ENCODE data around the gene C3orf70. TPM values are rescaled to one million over a fixed set of nuclear protein-coding genes. Genes with fewer than 3 reads are reported as not detected.
A peak's percentile ranks its signal among the peaks of the same experiment; 100 is the strongest.

C3orf70 gene
- total and polyA plus RNA-seq, 10 donors = 0.41 to 9.9 (median 5.7) TPM

GRCh38 chr3:185153861-185154629, 1.2 kb upstream of the C3orf70 start:
- H3K27me3 ChIP-seq (replicated peaks in 1 of 7) = peaks cover 4 to 80% (median 26%) of the 10 kb centered on the region in 7 donors
- peak overlapping the region in 4 of 8 donors; percentile 2 to 36 (median 8) for H3K27ac ChIP-seq
- H3K4me3 ChIP-seq = peak overlapping the region in 3 of 8 donors; percentile 54 to 79 (median 67)
- WGBS, 5 donors = 78 to 89% (median 81%) methylated on average over 16 of the region's 16 CpGs
- no peak for DNase-seq
- H3K9me3 ChIP-seq = no peaks in the 10 kb centered on the region
- H3K4me1 ChIP-seq = peaks cover 0 to 36% (median 18%) of the 10 kb centered on the region in 6 donors
- intact Hi-C loops (cut with DNase I; ENCODE audit: low total_unique reads) = no loop called here
- TF ChIP-seq POLR2AphosphoS5 (IDR thresholded peaks at IDR 0.05) = no peak
- peak in 1 of 11 experiments; percentile 12 for TF ChIP-seq CTCF (IDR thresholded peaks at IDR 0.05 in 8 of 11, conservative IDR thresholded peaks at IDR 0.05 in 3 of 11)
- TF ChIP-seq POLR2A (IDR thresholded peaks at IDR 0.05) = no peak
- H3K36me3 ChIP-seq = no peaks in the 10 kb centered on the region

- intact Hi-C loops (cut with DNase I; ENCODE audit: low total_unique reads) = no loop called here
- Histone ChIP-seq H3K9me3 (no peaks in the 10 kb centered on the region), H3K4me1 (peaks cover 0 to 36% (median 18%) of the 10 kb centered on the region in 6 donors), H3K27me3 (replicated peaks in 1 of 7) (peaks cover 4 to 88% (median 26%) of the 10 kb centered on the region in 7 donors), H3K27ac (peak overlapping the region; percentile 17 to 89 (median 82)), H3K4me3 (peak overlapping the region; percentile 30 to 79 (median 60)), H3K36me3 (no peaks in the 10 kb centered on the region)
- no peak for TF ChIP-seq CTCF (IDR thresholded peaks at IDR 0.05 in 8 of 11, conservative IDR thresholded peaks at IDR 0.05 in 3 of 11)
- TF ChIP-seq POLR2A (IDR thresholded peaks at IDR 0.05) = no peak
- TF ChIP-seq POLR2AphosphoS5 (IDR thresholded peaks at IDR 0.05) = no peak
- WGBS, 5 donors = 1 to 5% (median 2%) methylated on average over 25 to 53 of the region's 53 CpGs
- no peak for DNase-seq
Observed at GRCh38 chr3:185153171-185153771, 411 bp upstream of the C3orf70 start.

- DNase-seq = no peak
- TF ChIP-seq CTCF (IDR thresholded peaks at IDR 0.05 in 8 of 11, conservative IDR thresholded peaks at IDR 0.05 in 3 of 11) (no peak), POLR2A (IDR thresholded peaks at IDR 0.05) (no peak), POLR2AphosphoS5 (IDR thresholded peaks at IDR 0.05) (no peak)
- H3K27me3 ChIP-seq (replicated peaks in 1 of 7) = peaks cover 4 to 91% (median 26%) of the 10 kb centered on the region in 7 donors
- peak overlapping the region; percentile 51 to 79 (median 60) for H3K4me3 ChIP-seq
- H3K27ac ChIP-seq = peak overlapping the region in 7 of 8 donors; percentile 67 to 89 (median 84)
- no peaks in the 10 kb centered on the region for H3K36me3 ChIP-seq
- H3K9me3 ChIP-seq = no peaks in the 10 kb centered on the region
- H3K4me1 ChIP-seq = peaks cover 0 to 36% (median 18%) of the 10 kb centered on the region in 6 donors
- intact Hi-C loops (cut with DNase I; ENCODE audit: low total_unique reads) = no loop called here
- WGBS, 5 donors = 6 to 7% (median 7%) methylated on average over 9 of the region's 9 CpGs
Observed at GRCh38 chr3:185151964-185152409, 873 bp downstream of the C3orf70 start.

Data from spleen (tissue), 11 donors.